Measurements from ENCODE around the gene LAGE3.

GRCh38 chrX:154505734-154506133 lies 26.7 kb upstream of the LAGE3 start:
- TF ChIP-seq CTCF (IDR thresholded peaks at IDR 0.05), result no peak
- no peak for TF ChIP-seq POLR2A (IDR thresholded peaks at IDR 0.05)
